Glomerular visceral epithelial cell (primary cell): Measurements from ENCODE around the gene CHST11.
"Not testable (repeated sequence)": the region's sequence is repeated elsewhere in the genome, so short reads cannot be mapped to it uniquely, and the experiment has no call there.

ENCODE experiments used
- DNase-seq: peaks from one replicate; pipeline ENCODE4 v3.0.0-alpha.2; 2016; ENCODE audit errors: extremely low spot score

Gene CHST11

DNA sequence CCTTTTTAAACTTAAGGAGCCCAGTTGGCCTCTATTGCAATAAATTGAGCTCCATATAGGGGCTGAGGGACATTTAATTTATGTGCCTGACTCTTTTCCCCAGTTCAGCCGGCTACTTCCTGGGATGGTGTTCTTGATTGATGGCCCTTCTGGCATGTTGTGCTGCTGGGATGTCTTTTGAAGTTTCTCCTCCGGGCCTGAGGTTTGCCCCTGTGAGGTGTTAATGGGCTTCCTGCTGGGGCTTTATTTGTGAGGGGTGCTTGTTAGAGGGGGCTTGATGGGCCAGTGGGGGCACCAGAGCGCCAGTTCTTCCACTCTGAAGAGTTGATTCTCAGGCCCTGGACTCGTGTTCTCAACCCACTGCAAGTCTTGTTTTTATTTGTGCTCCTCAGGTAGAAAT lies 69.6 kb downstream of the CHST11 start:
- DNase-seq, result no peak

DNA sequence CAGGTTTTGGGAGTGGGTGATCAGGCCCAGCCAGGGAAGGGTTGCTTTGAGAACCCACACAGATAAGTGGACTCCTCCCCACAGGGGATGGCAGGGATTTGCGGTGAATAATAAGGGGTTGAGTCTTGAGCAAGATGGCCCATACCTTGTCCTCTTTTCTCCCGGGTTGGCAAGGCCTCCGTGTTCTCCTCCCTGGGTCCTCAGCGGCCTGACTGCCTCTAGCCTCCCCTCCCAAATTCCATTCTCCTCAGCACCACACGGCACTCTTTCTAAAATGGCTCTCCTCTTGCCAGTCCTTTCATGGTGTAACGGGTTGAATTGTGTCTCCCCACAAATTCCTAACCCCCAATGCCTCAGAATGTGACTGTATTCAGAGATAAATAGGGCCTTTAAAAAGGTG lies 70.0 kb downstream of the CHST11 start:
- DNase-seq, result no peak

DNA sequence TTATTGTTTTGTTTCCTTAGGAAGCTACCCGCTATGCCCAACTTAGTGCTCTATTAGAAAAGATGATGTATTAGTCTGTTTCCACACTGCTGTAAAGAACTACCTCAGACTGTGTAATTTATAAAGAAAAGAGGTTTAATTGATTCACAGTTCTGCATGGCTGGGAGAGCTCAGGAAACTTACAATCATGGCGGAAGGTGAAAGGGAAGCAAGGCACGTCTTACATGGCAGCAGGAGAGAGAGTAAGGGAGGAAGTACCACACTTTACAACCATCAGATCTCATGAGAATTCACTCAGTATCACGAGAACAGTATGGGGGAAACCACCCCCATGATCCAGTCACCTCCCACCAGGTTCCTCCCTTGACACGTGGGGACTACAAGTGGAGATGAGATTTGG lies 70.9 kb downstream of the CHST11 start:
- not testable (repeated sequence) for DNase-seq

DNA sequence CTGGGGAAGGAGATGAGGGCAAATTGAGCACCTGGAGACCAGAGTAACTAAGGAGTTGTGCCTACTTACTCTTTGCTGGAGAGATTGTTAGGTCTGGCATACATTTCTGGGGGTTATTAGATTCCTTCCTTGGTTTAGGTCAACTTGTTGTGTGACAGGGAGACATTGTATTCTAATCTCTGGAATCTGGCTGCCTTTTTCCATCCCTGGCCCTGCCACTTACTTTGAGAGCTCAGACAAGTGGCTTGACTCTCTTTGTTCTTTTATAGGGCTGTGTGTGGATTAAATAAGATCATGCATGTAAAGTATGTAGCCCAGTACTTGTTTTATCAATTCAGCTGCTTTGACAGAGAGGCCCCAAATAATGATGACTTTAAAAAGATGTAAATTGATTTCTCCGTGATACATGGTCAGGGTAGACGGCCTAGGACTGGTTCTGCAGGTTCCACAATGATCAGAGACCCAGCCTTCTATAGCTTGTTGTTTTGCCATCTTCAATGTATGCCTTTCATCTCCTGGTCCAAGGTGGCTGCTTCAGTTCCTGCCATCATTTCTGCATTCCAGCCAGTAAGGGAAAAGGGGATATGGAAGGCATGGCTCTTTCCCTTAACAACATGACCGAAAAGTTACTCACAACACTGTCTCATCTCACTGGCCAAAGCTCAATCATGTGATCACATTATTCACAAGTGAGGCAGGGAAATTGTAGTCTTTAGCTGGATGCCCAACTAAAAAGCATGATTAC lies 72.6 kb downstream of the CHST11 start:
- DNase-seq, result no peak

DNA sequence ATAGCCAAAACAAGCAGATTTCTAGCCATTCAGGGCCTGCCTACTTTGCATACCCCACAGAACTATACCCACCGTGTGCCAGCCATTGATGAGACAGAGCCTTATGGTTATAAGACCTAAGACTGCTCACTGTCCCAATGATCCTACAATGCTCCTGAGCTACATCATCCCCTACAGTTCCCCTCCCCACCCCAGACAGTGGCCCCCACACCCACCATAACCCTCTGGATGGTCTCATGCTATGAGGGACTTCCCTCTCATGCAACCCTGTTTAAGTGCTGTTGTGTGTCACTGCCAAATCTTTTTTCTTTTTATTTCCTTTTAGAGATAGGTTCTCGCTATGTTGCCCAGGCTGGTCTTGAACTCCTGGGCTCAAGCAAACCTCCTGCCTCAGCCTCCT lies 75.9 kb downstream of the CHST11 start:
- no peak for DNase-seq

DNA sequence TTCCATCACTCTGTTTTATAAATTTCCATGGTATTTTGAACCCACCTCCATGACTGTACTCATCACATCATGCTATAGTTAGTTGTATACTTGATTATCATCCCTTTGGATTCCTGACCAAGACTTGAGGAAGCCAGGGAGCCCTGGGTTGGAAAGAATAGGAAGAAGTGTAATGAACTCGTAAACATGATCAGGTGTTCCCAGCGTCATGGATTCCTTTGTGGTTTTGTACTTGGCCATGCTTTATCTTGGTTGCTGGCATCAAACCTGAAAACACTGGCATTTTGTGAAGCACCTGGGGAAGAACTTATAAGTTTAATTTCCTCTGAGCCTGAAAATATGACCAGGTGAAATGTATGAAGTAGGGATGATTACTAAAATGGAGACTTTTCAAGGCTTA lies 76.4 kb downstream of the CHST11 start:
- no peak for DNase-seq

DNA sequence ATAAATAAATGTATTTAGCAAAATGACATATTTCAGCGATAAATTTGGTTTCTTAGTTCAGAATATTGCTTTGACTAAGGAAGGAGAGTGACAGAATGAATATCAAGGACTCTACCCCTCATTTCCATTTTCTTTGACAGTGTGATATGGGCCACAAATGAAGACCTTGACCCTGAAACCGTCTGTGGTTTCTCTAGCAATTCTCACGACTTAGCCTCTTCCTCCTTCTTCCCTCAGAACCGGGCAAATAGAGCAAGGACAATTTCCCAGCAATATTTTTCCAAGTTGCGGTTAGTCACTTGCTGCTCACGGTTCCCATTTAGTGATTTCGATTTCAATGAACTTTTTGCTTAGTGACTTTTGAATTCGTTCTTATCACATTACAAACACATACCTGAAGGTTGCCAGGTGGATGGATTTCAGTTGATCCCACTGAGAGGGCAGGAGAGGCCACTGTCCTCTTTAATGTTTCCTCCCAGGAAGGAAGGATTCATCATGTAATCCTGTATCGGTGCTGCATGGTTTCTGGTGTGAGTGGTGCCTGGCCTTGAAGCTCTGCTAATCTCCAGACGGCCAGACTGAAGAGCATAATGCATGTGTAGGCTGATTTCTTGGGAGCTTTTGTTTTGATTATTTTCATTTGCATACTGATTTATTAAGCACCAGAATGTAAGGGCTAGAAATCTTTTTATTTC lies 77.6 kb downstream of the CHST11 start:
- no peak for DNase-seq

DNA sequence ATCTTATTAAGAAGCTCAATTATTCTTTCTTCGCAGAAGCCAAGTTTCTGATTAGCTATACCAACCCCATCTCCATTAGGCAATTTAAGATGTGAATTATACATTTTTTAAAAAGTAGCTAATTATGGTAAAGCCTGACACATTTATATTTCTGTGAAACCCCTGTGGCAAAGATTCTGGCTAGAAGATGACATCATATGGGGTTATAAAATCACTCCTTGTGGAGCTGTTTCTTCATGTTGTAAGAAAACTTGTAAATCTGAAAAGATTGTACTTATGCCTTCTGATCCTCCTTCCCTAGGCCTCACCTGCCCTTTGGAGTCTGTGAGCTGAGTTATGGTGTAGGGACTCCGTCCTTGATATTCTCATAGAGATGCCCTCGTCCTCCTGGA lies 78.1 kb downstream of the CHST11 start:
- DNase-seq, result no peak

DNA sequence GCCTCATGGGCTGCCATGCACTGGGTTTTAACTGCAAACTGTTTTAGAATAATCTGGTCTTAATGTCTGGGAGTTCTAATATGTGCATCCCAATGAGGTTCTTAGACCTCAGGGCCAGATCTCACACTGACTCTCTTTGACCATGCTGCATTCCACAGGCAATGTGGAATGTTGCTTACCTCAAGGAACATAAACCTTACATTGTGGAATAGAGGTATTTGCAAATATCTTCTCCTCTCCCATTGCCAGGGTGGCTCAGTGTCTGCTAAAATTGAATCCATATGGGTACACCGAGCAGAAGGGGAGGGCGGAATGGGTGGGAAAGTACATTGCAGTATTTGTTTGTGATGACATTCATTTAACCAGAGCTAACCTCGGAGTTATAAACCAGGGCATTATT lies 78.6 kb downstream of the CHST11 start:
- DNase-seq, result no peak

DNA sequence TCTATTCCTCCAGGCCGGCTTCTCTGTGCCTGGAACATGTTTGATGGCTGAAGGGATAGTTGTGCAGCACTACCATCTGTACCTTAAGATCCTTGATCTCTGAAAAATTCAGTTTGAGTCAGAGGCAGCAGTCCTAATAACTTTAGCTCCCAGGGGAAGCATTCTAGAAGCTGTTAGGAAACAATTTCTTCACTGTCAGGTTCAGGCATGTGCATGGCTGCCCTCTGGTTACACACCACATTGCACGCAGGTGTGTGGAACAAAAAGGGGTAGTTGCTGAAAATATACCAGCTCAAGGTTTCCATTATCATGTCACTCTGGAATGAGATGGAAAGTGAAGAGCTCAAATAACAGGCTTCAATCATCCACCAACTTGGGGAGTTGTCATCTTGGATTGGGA lies 80.1 kb downstream of the CHST11 start:
- no peak for DNase-seq

DNA sequence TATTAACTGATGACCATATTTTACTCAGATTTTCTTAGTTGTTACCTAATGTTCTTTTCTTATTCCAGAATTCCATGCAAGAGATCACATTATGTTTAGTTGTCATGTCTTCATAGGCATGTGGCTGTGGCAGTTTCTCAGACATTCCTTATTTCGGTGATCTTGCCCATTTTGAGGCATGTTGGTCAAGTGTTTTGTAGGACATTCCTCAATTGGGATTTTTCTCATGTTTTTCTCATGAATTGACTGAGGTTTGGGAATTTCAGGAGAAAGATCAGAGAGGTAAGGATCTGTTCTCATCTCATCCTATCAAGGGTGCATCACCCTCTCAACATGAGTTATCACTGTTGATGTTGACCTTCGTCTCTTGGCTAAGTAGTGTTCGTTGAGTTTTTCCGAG lies 81.3 kb downstream of the CHST11 start:
- no peak for DNase-seq

DNA sequence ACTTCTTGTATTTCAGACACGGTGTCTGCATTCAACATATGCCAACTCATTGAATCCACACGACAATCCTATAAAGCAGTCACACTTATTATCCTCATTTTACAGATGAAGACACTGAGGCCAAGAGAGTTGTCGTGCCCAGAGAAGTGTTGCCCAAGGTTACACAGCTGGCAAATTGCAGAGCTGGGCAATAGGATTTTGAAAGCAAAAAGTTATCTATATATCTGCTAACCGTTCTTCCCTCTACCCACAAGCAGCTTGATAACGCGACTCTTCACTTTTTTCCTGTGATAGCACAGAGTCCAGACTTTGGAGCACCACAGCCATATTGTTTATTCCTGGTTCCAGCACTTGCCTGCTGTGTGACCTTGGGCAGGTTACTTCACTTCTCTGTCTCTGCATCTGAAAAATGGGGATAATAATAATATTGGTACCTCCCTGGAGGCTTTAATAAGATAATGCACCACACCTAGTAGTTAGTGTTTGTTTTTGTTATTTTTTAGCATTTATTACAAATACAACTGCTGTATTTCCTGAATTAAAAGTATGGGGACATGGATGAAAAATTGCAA lies 82.2 kb downstream of the CHST11 start:
- DNase-seq, result no peak

DNA sequence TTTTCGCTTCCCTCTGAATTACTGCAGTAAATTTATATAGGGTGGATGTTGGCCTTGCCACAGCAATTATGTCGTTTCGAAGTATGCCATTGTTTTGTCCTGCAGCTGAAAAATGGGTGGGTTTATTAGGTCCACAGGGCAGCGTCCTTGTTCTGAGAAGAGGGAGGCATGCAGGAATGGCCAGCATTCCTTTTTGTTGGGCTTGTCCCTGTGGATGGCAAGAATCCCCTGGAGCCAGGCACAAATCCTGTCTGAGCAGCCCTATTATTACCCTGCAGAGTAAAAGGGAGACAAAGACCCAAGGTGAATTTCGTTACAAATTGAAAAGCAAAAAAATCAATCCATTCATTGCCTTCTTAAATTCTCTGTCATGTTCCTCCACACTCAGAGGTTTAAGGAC lies 88.1 kb downstream of the CHST11 start:
- DNase-seq, result no peak

DNA sequence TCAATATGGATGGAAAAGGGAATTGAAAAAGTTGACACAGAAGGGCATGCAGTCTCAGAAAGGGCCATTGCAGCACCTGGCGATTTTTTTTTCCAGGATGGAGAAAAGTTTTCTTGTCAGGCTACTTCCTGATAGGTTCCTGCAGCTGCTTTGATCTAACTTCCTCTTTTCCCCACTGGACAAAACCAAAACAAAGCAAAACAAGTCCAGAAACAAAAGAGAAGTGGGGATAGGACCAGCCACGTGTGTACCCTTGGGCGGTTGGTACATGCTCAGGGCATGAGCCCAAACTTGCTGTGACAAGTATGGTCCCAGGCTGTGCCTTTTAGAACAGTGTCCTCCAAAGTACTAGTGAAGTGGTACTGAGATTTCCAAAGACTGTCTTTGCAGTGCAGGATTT lies 89.8 kb downstream of the CHST11 start:
- no peak for DNase-seq

DNA sequence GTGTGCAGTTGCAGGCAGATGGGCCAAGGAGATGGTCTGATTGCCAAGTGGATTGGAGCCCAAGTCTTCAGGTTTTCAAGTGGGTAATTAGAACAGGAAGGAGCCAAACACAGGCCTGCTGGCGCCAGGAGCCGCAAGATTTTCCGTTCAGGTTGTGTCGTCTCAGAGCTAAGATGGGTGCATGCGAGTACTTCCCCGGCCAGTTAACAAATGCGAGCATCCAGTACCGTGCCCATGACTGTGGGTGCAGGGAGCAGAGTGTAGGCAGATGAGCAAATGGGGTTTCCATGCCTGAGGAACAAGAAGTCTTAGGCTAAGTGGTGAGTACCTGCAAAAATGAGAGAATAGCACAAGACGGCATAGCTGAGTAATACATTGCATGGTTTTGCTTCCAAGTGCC lies 90.5 kb downstream of the CHST11 start:
- DNase-seq, result no peak

DNA sequence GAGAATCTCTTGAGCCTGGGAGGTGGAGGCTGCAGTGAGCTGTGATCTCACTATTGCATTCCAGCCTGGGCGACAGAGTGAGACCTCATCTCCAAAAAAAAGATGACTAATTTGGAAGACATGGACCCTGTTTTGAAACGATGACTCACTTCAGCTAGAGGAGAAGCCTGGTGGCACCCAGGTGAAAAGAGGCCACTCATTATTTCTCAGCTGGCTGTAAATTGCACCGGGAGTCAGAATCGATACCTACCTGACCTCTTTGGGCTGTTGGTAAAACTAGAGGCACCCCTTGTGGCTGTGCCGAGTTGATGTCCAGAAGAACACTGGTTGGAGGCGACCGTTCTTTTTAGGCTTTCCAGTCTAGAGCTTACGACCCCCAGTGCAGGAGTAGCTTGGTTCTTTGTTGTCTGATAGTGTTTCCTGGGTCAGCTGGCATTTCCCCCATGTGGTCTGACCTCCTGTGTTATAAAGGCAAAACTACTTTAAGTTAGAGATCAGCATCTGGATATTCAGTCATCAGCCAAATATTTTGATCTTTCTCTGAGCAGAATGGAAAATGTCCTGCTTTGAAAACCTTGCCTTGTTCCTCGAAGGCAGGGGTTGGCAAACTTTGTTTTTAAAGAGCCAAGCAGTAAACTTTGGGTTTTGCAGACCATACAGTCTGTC lies 93.2 kb downstream of the CHST11 start:
- DNase-seq, result peak; percentile 6

DNA sequence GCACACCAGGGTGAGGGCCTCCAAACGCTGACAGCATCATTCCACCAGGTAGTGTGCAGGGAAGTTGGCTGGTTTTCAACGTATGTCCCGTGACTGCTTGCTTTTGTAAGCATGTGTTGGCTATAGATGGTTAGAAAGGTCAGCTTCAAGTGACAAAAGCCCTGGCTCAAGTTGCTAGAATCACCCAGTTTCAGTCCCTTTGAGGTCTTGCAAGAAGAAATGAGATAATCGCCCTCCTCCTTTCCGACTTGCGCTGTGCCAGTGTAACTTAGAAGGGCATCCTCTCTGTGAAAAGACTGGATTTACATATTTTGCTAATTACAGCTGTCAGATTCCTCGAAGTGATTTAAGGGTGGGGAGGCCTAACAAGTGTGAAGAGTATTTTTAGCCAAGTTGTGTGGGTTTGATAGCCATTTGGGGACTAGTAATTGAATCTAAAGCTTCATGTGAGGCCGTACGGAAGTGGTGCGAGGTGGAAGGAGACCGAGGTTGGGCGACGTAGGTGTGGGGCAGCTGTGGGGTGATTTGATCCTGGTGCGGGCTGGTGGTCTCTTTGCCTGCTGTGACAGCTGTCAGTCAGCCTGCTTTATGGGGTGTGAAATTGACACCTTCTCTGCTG lies 94.7 kb downstream of the CHST11 start:
- DNase-seq, result no peak

DNA sequence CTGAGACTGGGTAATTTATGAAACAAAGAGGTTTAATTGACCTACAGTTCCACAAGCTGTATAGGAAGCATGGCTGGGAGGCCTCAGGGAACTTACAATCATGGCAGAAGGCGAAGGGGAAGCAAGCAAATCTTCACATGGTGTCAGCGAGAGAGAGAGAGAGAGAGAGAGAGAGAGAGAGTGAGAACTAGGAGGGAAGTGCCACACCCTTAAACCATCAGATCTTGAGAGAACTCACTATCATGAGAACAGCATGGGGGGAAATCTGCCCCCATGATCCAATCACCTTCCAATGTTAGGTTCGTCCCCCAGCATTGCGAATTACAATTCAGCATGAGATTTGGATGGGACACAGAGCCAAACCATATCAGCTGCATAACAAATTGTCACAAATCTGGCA lies 96.7 kb downstream of the CHST11 start:
- DNase-seq, result no peak

DNA sequence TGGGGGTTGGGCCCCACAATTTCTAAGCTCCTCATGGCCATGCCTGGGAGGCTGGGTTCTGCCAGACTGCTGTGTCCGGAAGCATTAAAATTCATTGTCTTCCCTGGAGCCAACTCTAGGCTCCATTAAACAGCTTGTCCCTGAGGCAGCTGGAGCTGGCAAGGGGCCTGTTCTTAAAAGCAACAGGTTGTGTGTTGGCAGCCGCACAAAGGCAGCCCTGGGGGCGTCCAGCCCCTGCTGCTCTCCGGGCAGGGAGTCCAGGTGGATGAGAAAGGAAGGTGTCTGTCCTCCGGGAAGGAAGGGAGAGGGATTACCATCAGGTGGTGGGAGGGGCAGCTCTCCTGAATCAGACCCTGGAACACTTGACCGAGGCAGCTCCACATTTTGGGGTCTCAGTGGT lies 98.9 kb downstream of the CHST11 start:
- no peak for DNase-seq

DNA sequence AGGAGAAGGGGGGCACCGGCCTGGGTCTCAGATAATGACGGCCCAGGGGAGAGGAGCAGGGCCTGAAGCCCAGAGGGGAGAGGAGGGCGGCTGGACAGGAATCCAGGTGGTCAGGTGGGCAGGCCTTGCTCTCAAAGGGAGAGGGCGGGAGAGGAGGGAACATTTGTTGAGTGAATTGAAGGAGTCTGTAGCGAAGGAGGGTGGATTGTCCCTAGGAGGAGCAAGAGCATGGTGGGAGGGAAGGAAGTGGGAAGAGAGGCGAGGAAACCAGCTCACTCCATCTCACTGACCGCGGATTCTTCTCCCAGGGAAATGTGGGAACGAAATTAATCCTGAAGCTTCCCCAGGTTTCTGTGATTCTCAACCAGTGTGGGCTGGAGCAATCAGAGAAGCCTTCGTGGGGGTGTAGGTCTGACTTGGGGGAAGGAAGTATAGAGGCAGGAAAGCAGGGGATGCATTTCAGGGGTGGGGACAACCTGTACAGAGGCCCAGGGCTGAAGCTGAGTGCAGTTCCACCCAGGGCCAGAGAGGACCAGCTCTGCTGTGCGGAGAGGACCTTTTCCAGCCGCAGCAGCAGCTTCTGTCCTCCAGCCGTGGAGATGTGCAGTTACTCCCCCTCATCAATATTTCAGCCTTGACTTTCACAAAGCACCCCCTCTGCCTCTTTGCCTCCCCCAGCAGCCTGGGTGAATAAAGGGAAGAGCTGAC lies 100.9 kb downstream of the CHST11 start:
- no peak for DNase-seq

DNA sequence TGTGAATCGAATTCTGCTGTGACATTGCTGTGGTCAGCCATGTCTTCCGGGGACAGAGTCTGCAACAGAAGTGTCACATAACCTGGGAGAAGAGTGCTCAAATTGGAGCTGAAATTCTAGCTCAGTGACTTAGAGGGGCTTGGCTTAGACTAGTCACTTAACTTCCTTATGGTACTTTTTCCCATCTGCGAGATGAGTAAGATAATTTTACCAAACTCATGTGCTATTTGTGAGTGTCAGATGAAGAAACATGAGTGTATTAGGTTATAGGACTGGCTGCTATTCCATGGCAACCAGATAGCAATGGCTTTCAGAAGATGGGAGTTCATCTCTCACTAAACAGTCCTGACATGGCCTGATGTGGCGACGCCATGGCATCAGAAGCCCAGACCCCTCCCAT lies 104.1 kb downstream of the CHST11 start:
- no peak for DNase-seq

DNA sequence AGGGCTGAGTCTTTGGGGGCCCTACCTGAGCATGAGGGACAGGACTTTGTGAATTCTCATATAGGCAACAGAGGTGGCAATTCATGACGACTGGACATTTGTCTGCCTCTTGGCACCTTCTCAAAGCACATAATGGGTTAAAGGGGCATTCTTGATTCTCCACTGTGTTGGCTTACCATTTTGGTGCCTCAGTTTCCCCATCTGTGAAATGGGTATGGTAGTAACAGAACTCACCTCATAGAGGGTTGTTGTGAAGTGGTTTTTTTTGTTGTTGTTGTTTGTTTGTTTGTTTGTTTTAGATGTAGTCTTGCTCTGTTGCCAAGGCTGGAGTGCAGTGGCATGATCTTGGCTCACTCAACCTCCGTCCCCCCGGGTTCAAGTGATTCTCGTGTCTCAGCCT lies 106.0 kb downstream of the CHST11 start:
- DNase-seq, result no peak
